H9 (cell line): Measurements from ENCODE around the gene IQGAP3. TPM values are rescaled to one million over a fixed set of nuclear protein-coding genes. Genes with fewer than 3 reads are reported as not detected.

ENCODE experiments used
- DNase-seq: peaks from one replicate; pipeline ENCODE4 v3.0.0-alpha.2; 2017
- H2AFZ ChIP-seq: one replicate; pipeline ENCODE4 v1.6.1; 2013; ENCODE audit warnings: mild to moderate bottlenecking, low read length, control low read depth, moderate library complexity
- H2AK5ac ChIP-seq: 2 replicates; pipeline ENCODE4 v1.6.1; 2013; ENCODE audit warnings: low read length, control low read depth, mixed read lengths; ENCODE audit not compliant: insufficient read length
- H2BK120ac ChIP-seq: one replicate; pipeline ENCODE4 v1.6.1; 2013; ENCODE audit warnings: low read depth, mild to moderate bottlenecking, low read length, control low read depth, inconsistent platforms; ENCODE audit not compliant: poor library complexity, severe bottlenecking
- H2BK12ac ChIP-seq: 2 replicates; pipeline ENCODE4 v1.6.1; 2013; ENCODE audit warnings: low read length, control low read depth, mixed read lengths, low read depth; ENCODE audit not compliant: insufficient read length
- H2BK15ac ChIP-seq: 2 replicates; pipeline ENCODE4 v1.6.1; 2013; ENCODE audit warnings: low read depth, low read length, control low read depth
- H2BK20ac ChIP-seq: one replicate; pipeline ENCODE4 v1.6.1; 2013; ENCODE audit warnings: low read depth, mild to moderate bottlenecking, low read length, control low read depth, inconsistent platforms; ENCODE audit not compliant: poor library complexity, severe bottlenecking
- H2BK5ac ChIP-seq: 2 replicates; pipeline ENCODE4 v1.6.1; 2013; ENCODE audit warnings: low read length, control low read depth, mixed read lengths; ENCODE audit not compliant: insufficient read length
- H3K14ac ChIP-seq: 2 replicates; pipeline ENCODE4 v1.6.1; 2013; ENCODE audit warnings: low read length, control low read depth; ENCODE audit not compliant: insufficient read depth
- H3K18ac ChIP-seq: 2 replicates; pipeline ENCODE4 v1.6.1; 2013; ENCODE audit warnings: low read depth, mild to moderate bottlenecking, mixed read lengths, low read length, control low read depth; ENCODE audit not compliant: insufficient read length
- H3K23ac ChIP-seq: 2 replicates; pipeline ENCODE4 v1.6.1; 2013; ENCODE audit warnings: low read length, control low read depth, mixed read lengths, low read depth; ENCODE audit not compliant: insufficient read length
- H3K23me2 ChIP-seq: 2 replicates; pipeline ENCODE4 v1.6.1; 2013; ENCODE audit warnings: low read depth, mild to moderate bottlenecking, mixed read lengths, low read length, control low read depth; ENCODE audit not compliant: insufficient read length, poor library complexity, severe bottlenecking
- H3K27ac ChIP-seq: 2 replicates; pipeline ENCODE4 v1.5.1; 2013; ENCODE audit warnings: low read length, control low read depth, mixed read lengths, low read depth; ENCODE audit not compliant: insufficient read length
- H3K27me3 ChIP-seq: 2 replicates; pipeline ENCODE4 v1.6.1; 2013; ENCODE audit warnings: low read length, control low read depth, inconsistent platforms; ENCODE audit not compliant: insufficient read depth
- H3K4ac ChIP-seq: 2 replicates; pipeline ENCODE4 v1.6.1; 2013; ENCODE audit warnings: low read depth, mild to moderate bottlenecking, control low read depth, inconsistent platforms, low read length, moderate library complexity
- H3K4me1 ChIP-seq: 2 replicates; pipeline ENCODE4 v1.6.1; 2013; ENCODE audit warnings: low read length, control low read depth, inconsistent platforms; ENCODE audit not compliant: insufficient read depth
- H3K4me2 ChIP-seq: 2 replicates; pipeline ENCODE4 v1.6.1; 2013; ENCODE audit warnings: low read length, control low read depth, mixed read lengths; ENCODE audit not compliant: insufficient read length, insufficient read depth
- H3K56ac ChIP-seq: 2 replicates; pipeline ENCODE4 v1.6.1; 2013; ENCODE audit warnings: low read depth, mild to moderate bottlenecking, mixed read lengths, low read length, control low read depth; ENCODE audit not compliant: insufficient read length
- H3K79me1 ChIP-seq: 2 replicates; pipeline ENCODE4 v1.6.1; 2013; ENCODE audit warnings: low read depth, mild to moderate bottlenecking, moderate library complexity, low read length, control low read depth, inconsistent platforms; ENCODE audit not compliant: insufficient read depth, poor library complexity, severe bottlenecking
- H3K79me2 ChIP-seq: 2 replicates; pipeline ENCODE4 v1.6.1; 2013; ENCODE audit warnings: low read length, control low read depth, inconsistent platforms; ENCODE audit not compliant: insufficient read depth
- H3K9ac ChIP-seq: 2 replicates; pipeline ENCODE4 v1.6.1; 2013; ENCODE audit warnings: low read length, control low read depth, mixed read lengths; ENCODE audit not compliant: insufficient read length; ENCODE audit errors: extremely low read depth
- H3K9me3 ChIP-seq: one replicate; pipeline ENCODE4 v1.6.1; 2013; ENCODE audit warnings: low read depth, low read length, inconsistent platforms; ENCODE audit not compliant: control insufficient read depth
- H3T11ph ChIP-seq: one replicate; pipeline ENCODE4 v1.6.1; 2013; ENCODE audit warnings: mild to moderate bottlenecking, low read length, control low read depth, inconsistent platforms
- H4K20me1 ChIP-seq: one replicate; pipeline ENCODE4 v1.6.1; 2013; ENCODE audit not compliant: control insufficient read depth, insufficient read length, insufficient read depth
- H4K5ac ChIP-seq: 2 replicates; pipeline ENCODE4 v1.6.1; 2013; ENCODE audit warnings: low read depth, mild to moderate bottlenecking, mixed read lengths, low read length, control low read depth; ENCODE audit not compliant: insufficient read length
- H4K8ac ChIP-seq: replicated peaks from 2 replicates; pipeline ENCODE4 v1.6.1; 2013; ENCODE audit warnings: low read length, control low read depth, mixed read lengths, low read depth; ENCODE audit not compliant: insufficient read length
- H4K91ac ChIP-seq: 2 replicates; pipeline ENCODE4 v1.6.1; 2013; ENCODE audit warnings: low read depth, mild to moderate bottlenecking, moderate library complexity, mixed read lengths, low read length, control low read depth; ENCODE audit not compliant: insufficient read length
- H3K27ac Mint-ChIP-seq, 3 experiments: 2 replicates in 2 of 3; 3 replicates in 1 of 3; pipeline ENCODE4 v1.8.0; 2020 to 2021; ENCODE audit warnings: mixed read lengths in 3 of 3, mild to moderate bottlenecking in 1 of 3, moderate library complexity in 1 of 3
- H3K27me3 Mint-ChIP-seq: 2 replicates; pipeline ENCODE4 v1.8.0; 2021; ENCODE audit warnings: low read depth, mild to moderate bottlenecking, moderate library complexity, mixed read lengths
- H3K36me3 Mint-ChIP-seq, 3 experiments: 2 replicates in 2 of 3; 3 replicates in 1 of 3; pipeline ENCODE4 v1.8.0; 2020 to 2021; ENCODE audit warnings: low read depth in 3 of 3, mixed read lengths in 3 of 3; ENCODE audit not compliant: insufficient read depth in 1 of 3
- H3K4me1 Mint-ChIP-seq, 2 experiments: 2 replicates each; pipeline ENCODE4 v1.8.0; 2020; ENCODE audit warnings: mixed read lengths in 2 of 2
- H3K4me3 Mint-ChIP-seq, 2 experiments: 2 replicates in 1 of 2; 3 replicates in 1 of 2; pipeline ENCODE4 v1.8.0; 2020 to 2021; ENCODE audit warnings: mild to moderate bottlenecking in 2 of 2, mixed read lengths in 2 of 2, moderate library complexity in 1 of 2
- H3K9me3 Mint-ChIP-seq, 2 experiments: 2 replicates in 1 of 2; 3 replicates in 1 of 2; pipeline ENCODE4 v1.8.0; 2020; ENCODE audit warnings: mild to moderate bottlenecking in 2 of 2, mixed read lengths in 2 of 2, moderate library complexity in 1 of 2
- WGBS: extraction: QIAGEN DNeasy Blood & Tissue Kit; methylation state at CpG from one replicate; pipeline ENCODE4 v1.1.7; 2013; ENCODE audit warnings: missing lambda C conversion rate, low lambda C conversion rate, mixed read lengths; ENCODE audit not compliant: insufficient read length; ENCODE audit errors: extremely low coverage; 5-methylcytosine and 5-hydroxymethylcytosine counted together
- total RNA-seq: library from RNA; stranded (reverse); gene quantifications from 2 replicates; pipeline ENCODE4 v1.2.1, GENCODE V29; 2021
- TF ChIP-seq, protein P1 (sequence below): fragments of 200-600 bp; sonication (generic); conservative IDR thresholded peaks from 3 replicates; pipeline ENCODE4 v1.8.0; 2021; ENCODE audit warnings: antibody characterized with exemption, mild to moderate bottlenecking

The IQGAP3 gene
- total RNA-seq, 1 experiment from 2014 or later = 24.5 TPM

DNA sequence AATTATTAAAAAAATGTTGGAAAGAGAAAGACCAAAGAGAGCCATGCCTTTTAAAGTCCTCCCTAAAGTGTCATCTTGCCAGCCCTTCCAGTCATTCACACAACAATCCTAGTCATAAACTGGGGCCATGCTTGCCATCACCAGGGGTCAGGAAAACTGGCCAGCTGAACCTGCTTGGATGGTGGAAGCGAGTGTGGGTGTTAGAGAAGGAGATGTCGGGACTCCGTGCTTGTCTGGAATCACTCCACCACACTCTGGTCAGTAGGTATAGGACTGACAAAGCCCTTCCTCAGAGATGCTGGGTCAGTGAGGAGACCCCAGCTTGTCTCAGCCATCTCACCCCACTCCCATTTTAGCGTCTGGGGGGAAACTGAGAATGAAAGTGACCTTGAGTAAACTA is 43.6 kb upstream of the IQGAP3 start:
- H3K4me3 Mint-ChIP-seq = no peak overlapping the region
- Histone ChIP-seq H3K79me2 (no peaks in the 10 kb centered on the region), H3K9me3 (no peaks in the 10 kb centered on the region), H3K27me3 (peaks cover 5% of the 10 kb centered on the region; the same call in 1 of the 2 replicates), H2BK12ac (no peak overlapping the region), H4K20me1 (no peaks in the 10 kb centered on the region), H3K23me2 (no peaks in the 10 kb centered on the region), H4K5ac (no peak overlapping the region), H3K4me2 (no peak overlapping the region), H4K8ac (no peak overlapping the region), H3K56ac (no peak overlapping the region), H3K14ac (no peak overlapping the region), H3K9ac (no peak overlapping the region), H2BK120ac (no peak overlapping the region), H2AK5ac (no peak overlapping the region), H3T11ph (no peak overlapping the region), H2BK20ac (no peak overlapping the region), H3K4me1 (no peaks in the 10 kb centered on the region; the same call in 1 of the 2 replicates), H3K23ac (no peak overlapping the region), H3K18ac (no peak overlapping the region), H2BK5ac (no peak overlapping the region), H4K91ac (no peak overlapping the region), H3K4ac (no peak overlapping the region), H3K79me1 (no peaks in the 10 kb centered on the region), H2AFZ (no peak overlapping the region), H2BK15ac (no peak overlapping the region), H3K27ac (no peak overlapping the region)
- WGBS = no CpG with 5 or more reads among the region's 4 CpGs
- H3K27me3 Mint-ChIP-seq = peaks cover 38% of the 10 kb centered on the region
- H3K4me1 Mint-ChIP-seq = peaks cover 10 to 12% of the 10 kb centered on the region in 2 experiments
- no peak for DNase-seq
- H3K9me3 Mint-ChIP-seq = no peaks in the 10 kb centered on the region; a peak in 1 of 5 replicates
- TF ChIP-seq, protein P1, sequence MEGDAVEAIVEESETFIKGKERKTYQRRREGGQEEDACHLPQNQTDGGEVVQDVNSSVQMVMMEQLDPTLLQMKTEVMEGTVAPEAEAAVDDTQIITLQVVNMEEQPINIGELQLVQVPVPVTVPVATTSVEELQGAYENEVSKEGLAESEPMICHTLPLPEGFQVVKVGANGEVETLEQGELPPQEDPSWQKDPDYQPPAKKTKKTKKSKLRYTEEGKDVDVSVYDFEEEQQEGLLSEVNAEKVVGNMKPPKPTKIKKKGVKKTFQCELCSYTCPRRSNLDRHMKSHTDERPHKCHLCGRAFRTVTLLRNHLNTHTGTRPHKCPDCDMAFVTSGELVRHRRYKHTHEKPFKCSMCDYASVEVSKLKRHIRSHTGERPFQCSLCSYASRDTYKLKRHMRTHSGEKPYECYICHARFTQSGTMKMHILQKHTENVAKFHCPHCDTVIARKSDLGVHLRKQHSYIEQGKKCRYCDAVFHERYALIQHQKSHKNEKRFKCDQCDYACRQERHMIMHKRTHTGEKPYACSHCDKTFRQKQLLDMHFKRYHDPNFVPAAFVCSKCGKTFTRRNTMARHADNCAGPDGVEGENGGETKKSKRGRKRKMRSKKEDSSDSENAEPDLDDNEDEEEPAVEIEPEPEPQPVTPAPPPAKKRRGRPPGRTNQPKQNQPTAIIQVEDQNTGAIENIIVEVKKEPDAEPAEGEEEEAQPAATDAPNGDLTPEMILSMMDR = no peak
- no peak overlapping the region for H3K27ac Mint-ChIP-seq
- H3K36me3 Mint-ChIP-seq = no peaks in the 10 kb centered on the region
